Esophagus muscularis mucosa (tissue), 4 donors: ENCODE results near the gene JADE2. TPM values are rescaled to one million over a fixed set of nuclear protein-coding genes. Genes with fewer than 3 reads are reported as not detected.

Source experiments
- DNase-seq: peaks from one replicate; pipeline ENCODE4 v3.0.0-alpha.2; 2017; ENCODE audit errors: extremely low spot score
- H3K27ac ChIP-seq, 4 donors: fragments of 200-600 bp; sonication (generic); replicated peaks in 1 of 4; 1 replicate in 3 of 4; 2 replicates in 1 of 4; pipeline ENCODE4 v1.5.1; 2016 to 2019; ENCODE audit warnings: mild to moderate bottlenecking in 1 of 4
- H3K27me3 ChIP-seq, 4 donors: fragments of 200-600 bp; sonication (generic); one replicate each; pipeline versions ENCODE4 v1.5.1 to v1.6.0; 2016 to 2019
- H3K36me3 ChIP-seq, 4 donors: fragments of 200-600 bp; sonication (generic); one replicate each; pipeline ENCODE4 v1.5.1; 2016 to 2019
- H3K4me1 ChIP-seq, 4 donors: fragments of 200-600 bp; sonication (generic); one replicate each; pipeline ENCODE4 v1.5.1; 2016 to 2019
- H3K4me3 ChIP-seq, 4 donors: fragments of 200-600 bp; sonication (generic); 1 replicate in 2 of 4; 2 replicates in 2 of 4; pipeline ENCODE4 v1.5.1; 2016 to 2019; ENCODE audit warnings: mild to moderate bottlenecking in 4 of 4, moderate library complexity in 1 of 4
- H3K9me3 ChIP-seq, 4 donors: fragments of 200-600 bp; sonication (generic); 1 replicate in 3 of 4; 2 replicates in 1 of 4; pipeline ENCODE4 v1.5.1; 2016 to 2019
- EP300 ChIP-seq: sonication (generic); formaldehyde crosslinking; IDR thresholded peaks from one replicate; pipeline ENCODE4 v1.6.1; 2017; ENCODE audit warnings: antibody characterized with exemption
- POLR2A ChIP-seq: fragments of 450-650 bp; IDR thresholded peaks from one replicate; pipeline ENCODE4 v1.6.1; 2017; ENCODE audit warnings: antibody characterized with exemption, moderate library complexity, mild to moderate bottlenecking, low read depth
- POLR2AphosphoS5 ChIP-seq, 2 donors: sonication (generic); formaldehyde crosslinking; IDR thresholded peaks; one replicate each; pipeline ENCODE4 v1.6.1; 2017; ENCODE audit warnings: antibody characterized with exemption in 2 of 2
- WGBS: methylation state at CpG from one replicate; pipeline ENCODE4 v1.1.5; 2018; 5-methylcytosine and 5-hydroxymethylcytosine counted together
- intact Hi-C: fragments of 100-400 bp; cut with DNase I; formaldehyde crosslinking; loops from one replicate; pipeline ENCODE4 v1.15.1; 2023
- total RNA-seq, 4 donors: library from RNA; depleted of rRNA; stranded (reverse); fragments of >200 nt; gene quantifications; one replicate each; pipeline versions ENCODE4 v1.1.0 to v1.2.1, GENCODE V29; 2016
- TF ChIP-seq, protein P1 (sequence below), 3 experiments: fragments of 200-600 bp in 2 of 3; fragments of 450-650 bp in 1 of 3; sonication (generic) in 2 of 3; IDR thresholded peaks; one replicate each; pipeline ENCODE4 v1.5.1; 2017 to 2019; ENCODE audit warnings: antibody characterized with exemption in 3 of 3, mild to moderate bottlenecking in 2 of 3, moderate library complexity in 1 of 3

Gene JADE2
- total RNA-seq, 4 donors from 2014 or later = 55.5 to 95.5 (median 77.1) TPM

DNA sequence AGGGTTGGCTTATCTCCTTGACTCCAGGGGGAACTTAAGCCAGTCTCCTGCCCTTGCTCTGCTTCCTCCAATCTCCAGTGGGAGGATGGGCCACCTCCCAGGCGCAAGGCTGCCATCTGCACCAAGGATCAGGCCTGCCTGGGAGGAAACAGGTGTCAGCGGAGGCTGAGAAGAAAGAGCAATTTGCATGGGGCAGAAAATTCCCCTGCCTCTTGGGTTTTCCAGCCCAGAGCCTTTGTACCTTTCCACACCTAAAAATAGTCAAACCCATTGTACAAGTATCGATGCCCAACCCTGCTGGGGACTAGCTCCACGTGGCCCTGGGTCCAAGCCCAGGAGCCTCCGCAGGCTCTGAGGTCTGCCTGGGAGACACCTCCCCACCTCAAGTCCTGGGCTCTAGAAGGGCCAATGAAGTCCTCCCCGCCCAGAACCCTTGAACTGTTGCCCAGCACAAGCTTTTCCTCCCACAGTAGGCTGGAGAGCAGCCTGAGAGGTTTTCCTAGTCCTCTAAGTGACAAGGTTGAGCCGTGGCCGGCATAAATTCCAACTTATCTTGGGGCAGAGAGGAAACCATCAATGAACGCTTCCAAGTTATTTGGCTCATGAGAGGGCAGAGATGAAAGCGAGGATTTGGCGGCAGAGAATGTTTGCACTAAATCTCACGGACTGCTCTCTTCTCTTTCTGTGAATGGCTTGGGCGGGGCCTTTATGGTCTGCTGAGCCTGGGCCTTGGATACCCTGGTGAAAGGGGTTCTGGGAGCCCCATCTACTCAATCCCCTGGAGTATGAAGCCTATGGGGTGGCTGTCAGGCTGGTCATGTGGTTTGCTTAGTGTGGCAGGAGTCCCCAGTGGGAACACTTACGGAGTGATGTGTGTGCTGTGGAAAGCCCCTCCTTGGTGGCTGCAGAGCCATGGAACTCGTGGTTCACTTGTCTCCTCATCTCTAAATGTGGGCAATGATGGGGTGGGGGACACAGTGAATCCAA, 15.6 kb downstream of the JADE2 start:
- Histone ChIP-seq H3K36me3 (peaks cover 57 to 93% (median 73%) of the 10 kb centered on the region in 4 donors), H3K9me3 (no peaks in the 10 kb centered on the region), H3K4me1 (peaks cover 29 to 57% (median 40%) of the 10 kb centered on the region in 4 donors), H3K4me3 (no peak overlapping the region), H3K27ac (no peak overlapping the region), H3K27me3 (no peaks in the 10 kb centered on the region)
- WGBS = 94% methylated on average over 15 of the region's 15 CpGs
- TF ChIP-seq POLR2A (no peak), POLR2AphosphoS5 (IDR thresholded peaks at IDR 0.05) (no peak)
- TF ChIP-seq, protein P1, sequence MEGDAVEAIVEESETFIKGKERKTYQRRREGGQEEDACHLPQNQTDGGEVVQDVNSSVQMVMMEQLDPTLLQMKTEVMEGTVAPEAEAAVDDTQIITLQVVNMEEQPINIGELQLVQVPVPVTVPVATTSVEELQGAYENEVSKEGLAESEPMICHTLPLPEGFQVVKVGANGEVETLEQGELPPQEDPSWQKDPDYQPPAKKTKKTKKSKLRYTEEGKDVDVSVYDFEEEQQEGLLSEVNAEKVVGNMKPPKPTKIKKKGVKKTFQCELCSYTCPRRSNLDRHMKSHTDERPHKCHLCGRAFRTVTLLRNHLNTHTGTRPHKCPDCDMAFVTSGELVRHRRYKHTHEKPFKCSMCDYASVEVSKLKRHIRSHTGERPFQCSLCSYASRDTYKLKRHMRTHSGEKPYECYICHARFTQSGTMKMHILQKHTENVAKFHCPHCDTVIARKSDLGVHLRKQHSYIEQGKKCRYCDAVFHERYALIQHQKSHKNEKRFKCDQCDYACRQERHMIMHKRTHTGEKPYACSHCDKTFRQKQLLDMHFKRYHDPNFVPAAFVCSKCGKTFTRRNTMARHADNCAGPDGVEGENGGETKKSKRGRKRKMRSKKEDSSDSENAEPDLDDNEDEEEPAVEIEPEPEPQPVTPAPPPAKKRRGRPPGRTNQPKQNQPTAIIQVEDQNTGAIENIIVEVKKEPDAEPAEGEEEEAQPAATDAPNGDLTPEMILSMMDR (IDR thresholded peaks at IDR 0.05) = no peak
- intact Hi-C loops = no loop called here
- no peak for DNase-seq

DNA sequence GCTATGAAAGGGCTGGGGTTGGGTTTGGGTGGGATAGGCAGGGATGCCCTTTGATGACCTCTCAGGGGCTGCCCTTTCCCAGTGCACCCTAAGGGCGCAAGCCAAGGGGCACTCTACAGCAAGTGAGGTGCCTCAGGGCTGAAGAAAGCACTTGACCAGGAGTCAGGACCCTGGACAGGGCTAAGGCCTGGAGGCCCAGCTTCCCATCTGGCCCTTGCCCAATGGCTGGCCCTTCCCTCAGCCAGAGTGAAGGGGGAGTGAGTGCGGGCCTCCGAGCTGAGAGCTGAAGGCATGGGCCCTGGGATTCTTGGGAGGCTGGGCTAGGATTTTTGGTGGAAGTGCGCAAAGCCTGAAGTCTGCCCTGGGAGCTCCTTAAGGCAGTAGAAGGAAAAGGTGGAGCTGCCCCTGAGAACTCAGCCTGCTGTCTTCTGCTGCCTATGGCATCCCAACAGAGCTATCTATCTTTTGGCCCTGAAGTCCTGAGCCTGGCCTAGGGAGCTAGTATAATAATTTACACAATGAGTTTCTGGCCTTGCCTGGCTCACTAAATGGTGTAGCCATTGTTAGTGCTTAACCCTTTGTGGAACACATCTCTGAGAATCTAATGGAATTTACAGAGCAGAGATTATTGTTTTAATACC, 16.4 kb downstream of the JADE2 start:
- WGBS = 73% methylated on average over 4 of the region's 4 CpGs
- no peak for TF ChIP-seq POLR2A
- no peak for TF ChIP-seq POLR2AphosphoS5 (IDR thresholded peaks at IDR 0.05)
- TF ChIP-seq, protein P1 (IDR thresholded peaks at IDR 0.05) = no peak
- TF ChIP-seq EP300 = no peak
- H3K4me1 ChIP-seq = peaks cover 31 to 57% (median 44%) of the 10 kb centered on the region in 4 donors
- H3K27ac ChIP-seq = no peak overlapping the region
- intact Hi-C loops = no loop called here
- H3K27me3 ChIP-seq = no peaks in the 10 kb centered on the region
- H3K4me3 ChIP-seq = no peak overlapping the region
- DNase-seq = no peak
- H3K9me3 ChIP-seq = no peaks in the 10 kb centered on the region
- H3K36me3 ChIP-seq = peaks cover 51 to 90% (median 69%) of the 10 kb centered on the region in 4 donors

DNA sequence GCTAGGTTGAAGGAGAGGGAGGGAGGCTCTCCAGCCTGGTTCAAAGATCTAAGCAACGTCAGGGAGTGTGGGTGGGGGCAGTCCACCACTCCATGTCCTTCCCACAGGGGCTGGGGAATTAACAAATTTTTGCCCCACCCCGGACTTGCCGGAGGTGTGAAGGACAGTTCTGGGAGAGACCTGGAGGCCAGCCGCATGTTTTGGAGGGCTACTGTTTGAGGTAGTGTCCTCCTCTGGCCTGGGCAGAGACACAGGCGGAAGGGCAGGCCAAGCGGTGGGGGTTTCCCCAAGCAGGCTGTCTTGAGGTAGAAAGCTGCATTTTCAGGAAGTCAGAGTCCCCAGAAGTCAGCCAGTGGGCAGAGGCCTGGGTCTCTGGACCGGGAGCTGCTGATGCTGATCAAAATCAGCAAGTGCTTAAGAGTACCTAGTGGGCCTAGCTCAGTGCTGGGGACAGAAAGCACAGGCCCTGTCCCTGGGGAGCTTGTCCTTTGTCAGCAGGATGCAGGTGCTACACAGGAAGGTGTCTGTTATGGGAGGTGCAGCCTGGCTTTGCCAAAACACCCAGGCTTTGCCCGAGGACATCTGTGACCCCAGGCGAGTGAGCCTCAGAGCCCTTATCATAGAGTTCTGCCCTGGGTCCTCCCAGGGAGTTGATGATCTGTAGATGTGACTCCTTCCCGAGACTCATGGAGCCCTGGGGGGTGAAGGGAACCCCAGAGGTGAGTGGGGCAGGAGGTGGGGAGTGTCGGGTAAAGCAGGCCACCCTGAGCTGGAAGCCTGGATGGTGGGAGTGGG, 18.5 kb downstream of the JADE2 start:
- no peaks in the 10 kb centered on the region for H3K27me3 ChIP-seq
- TF ChIP-seq, protein P1 (IDR thresholded peaks at IDR 0.05) = no peak
- no peak for TF ChIP-seq EP300
- no peak for TF ChIP-seq POLR2AphosphoS5 (IDR thresholded peaks at IDR 0.05)
- no peak for TF ChIP-seq POLR2A
- DNase-seq = no peak
- 70% methylated on average over 8 of the region's 11 CpGs for WGBS
- H3K4me3 ChIP-seq = no peak overlapping the region
- H3K9me3 ChIP-seq = no peaks in the 10 kb centered on the region
- peaks cover 53 to 76% (median 65%) of the 10 kb centered on the region in 4 donors for H3K4me1 ChIP-seq
- peak overlapping the region; percentile 49 to 71 (median 58) for H3K27ac ChIP-seq
- H3K36me3 ChIP-seq = peaks cover 30 to 84% (median 62%) of the 10 kb centered on the region in 4 donors
- intact Hi-C loops = no loop called here

DNA sequence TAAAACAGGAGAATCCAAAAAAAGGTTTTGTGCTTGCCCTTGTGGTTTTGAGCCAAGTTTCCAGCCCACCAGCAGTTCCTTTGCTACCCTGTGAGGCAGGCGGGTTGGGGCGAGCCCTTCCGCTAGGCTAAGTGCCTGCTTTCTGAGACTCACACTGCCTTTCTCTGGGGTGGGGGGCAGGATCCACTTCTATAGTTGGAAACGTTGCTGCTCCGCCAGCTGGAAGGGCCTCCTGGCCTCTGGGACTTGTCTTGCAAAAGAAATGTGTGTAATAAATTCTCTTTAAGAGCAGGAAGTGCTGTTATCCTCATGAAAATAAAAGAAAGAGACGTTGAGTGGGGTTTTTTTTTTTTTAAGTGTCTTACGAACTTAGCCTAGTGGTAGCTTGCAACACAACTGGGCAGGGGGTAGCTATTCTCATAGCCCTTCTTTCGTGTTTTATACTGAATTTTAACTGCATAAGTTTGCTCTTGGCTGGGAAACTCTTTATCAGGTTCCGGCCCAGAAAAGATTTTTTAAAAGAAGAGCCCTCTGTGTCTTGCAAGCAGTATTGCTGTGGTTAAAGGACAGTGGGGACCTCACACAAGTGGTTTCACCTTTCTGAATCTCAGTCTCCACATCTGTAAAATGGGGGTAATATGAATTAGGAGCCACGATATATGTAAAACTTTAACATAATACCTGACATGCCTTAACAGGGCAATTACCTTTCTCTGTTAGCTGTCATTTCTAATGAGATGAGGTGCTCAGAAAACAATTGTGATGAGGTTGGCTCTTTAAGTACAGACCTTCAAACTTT, 19.8 kb downstream of the JADE2 start:
- no peaks in the 10 kb centered on the region for H3K27me3 ChIP-seq
- H3K9me3 ChIP-seq = no peaks in the 10 kb centered on the region
- peaks cover 18 to 82% (median 55%) of the 10 kb centered on the region in 4 donors for H3K36me3 ChIP-seq
- WGBS = 27% methylated on average over 10 of the region's 10 CpGs
- TF ChIP-seq POLR2AphosphoS5 (IDR thresholded peaks at IDR 0.05) (peak in 1 of 2 donors; percentile 65), EP300 (no peak), POLR2A (no peak)
- TF ChIP-seq, protein P1 (IDR thresholded peaks at IDR 0.05) = peak in 1 of 3 experiments; percentile 9
- H3K4me3 ChIP-seq = no peak overlapping the region
- peaks cover 60 to 88% (median 78%) of the 10 kb centered on the region in 4 donors for H3K4me1 ChIP-seq
- intact Hi-C loops = no loop called here
- H3K27ac ChIP-seq = peak overlapping the region; percentile 49 to 71 (median 58)
- no peak for DNase-seq
